Activated CD8-positive, alpha-beta T cell treated with anti-CD3 and anti-CD28 coated beads for 36 hours (primary cell): ENCODE measurements around the gene TMEM19. TPM values are rescaled to one million over a fixed set of nuclear protein-coding genes. Genes with fewer than 3 reads are reported as not detected.
A peak's percentile ranks its signal among the peaks of the same experiment; 100 is the strongest.
"Not testable (repeated sequence)": the region's sequence is repeated elsewhere in the genome, so short reads cannot be mapped to it uniquely, and the experiment has no call there.

Source experiments
- ATAC-seq: fragments of 200-7000 bp; cut with Tn5 transposase; one replicate; pipeline ENCODE4 v1.10.0; 2021; ENCODE audit warnings: mild to moderate bottlenecking, moderate library complexity
- CTCF ChIA-PET: fragments of 350-600 bp; sonication (Branson Sonifier 250); formaldehyde crosslinking; loops from one replicate; lab custom pipeline; 2021; ENCODE audit warnings: antibody characterized with exemption; lab: Charles Lee
- POLR2A ChIA-PET: fragments of 350-600 bp; sonication (Branson Sonifier 250); formaldehyde crosslinking; loops from one replicate; lab custom pipeline; 2021; ENCODE audit warnings: antibody characterized with exemption; lab: Charles Lee
- DNase-seq: peaks from one replicate; pipeline ENCODE4 v3.0.0-alpha.2; 2020
- H3K27ac Mint-ChIP-seq: one replicate; pipeline ENCODE4 v1.8.0; 2021; ENCODE audit warnings: mild to moderate bottlenecking, mixed read lengths
- H3K27me3 Mint-ChIP-seq: one replicate; pipeline ENCODE4 v1.8.0; 2021; ENCODE audit warnings: mixed read lengths
- H3K36me3 Mint-ChIP-seq: one replicate; pipeline ENCODE4 v1.8.0; 2021; ENCODE audit warnings: low read depth, mixed read lengths
- H3K4me1 Mint-ChIP-seq: one replicate; pipeline ENCODE4 v1.8.0; 2021; ENCODE audit warnings: low read depth, mixed read lengths
- H3K4me3 Mint-ChIP-seq: one replicate; pipeline ENCODE4 v1.8.0; 2021; ENCODE audit warnings: mild to moderate bottlenecking, moderate library complexity, mixed read lengths
- H3K9me3 Mint-ChIP-seq: one replicate; pipeline ENCODE4 v1.8.0; 2021; ENCODE audit warnings: mixed read lengths
- CTCF ChIP-seq: fragments of 200-600 bp; IDR thresholded peaks from one replicate; pipeline ENCODE4 v1.8.0; 2022; ENCODE audit warnings: antibody characterized with exemption, mild to moderate bottlenecking
- intact Hi-C: fragments of 100-400 bp; cut with micrococcal nuclease; formaldehyde crosslinking; loops from one replicate; pipeline ENCODE4 v1.10.0; 2022
- total RNA-seq, 2 experiments: library from RNA; stranded (reverse); gene quantifications; one replicate each; pipeline ENCODE4 v1.2.3, GENCODE V29; 2021

The TMEM19 gene
- total RNA-seq, 2 experiments from 2014 or later: 14.2 to 16.5 TPM

DNA sequence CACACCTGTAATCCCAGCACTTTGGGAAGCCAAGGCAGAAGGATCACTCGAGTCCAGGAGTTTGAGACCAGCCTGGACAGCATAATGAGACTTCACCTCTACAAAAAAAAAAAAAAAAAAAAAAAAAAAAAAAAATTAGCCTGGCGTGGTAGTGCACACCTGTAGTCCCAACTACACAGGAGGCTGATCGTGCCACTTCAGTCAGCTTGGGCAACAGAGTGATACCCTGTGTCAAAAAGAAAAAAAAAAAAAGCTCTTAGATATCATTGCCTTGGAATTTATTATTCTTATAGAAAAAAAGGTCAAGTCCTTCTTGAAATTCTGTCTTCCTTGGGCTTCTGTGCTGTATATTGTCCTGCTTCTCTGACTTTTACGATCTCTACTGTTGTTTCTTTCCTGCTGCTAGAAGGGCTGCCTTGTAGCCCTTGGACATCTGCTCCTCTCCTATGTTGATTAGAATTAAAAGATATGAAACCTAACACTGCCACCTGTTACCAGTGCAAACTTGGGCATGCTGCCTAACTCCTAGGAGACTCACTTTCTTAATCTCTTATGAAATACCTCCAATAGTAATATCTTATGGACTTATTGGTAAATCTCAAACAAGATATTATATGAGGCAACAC lies 5.7 kb downstream of the TMEM19 start:
- Mint-ChIP-seq H3K27ac (no peak overlapping the region), H3K4me3 (no peak overlapping the region), H3K27me3 (no peaks in the 10 kb centered on the region), H3K4me1 (peaks cover 15% of the 10 kb centered on the region), H3K36me3 (no peaks in the 10 kb centered on the region), H3K9me3 (no peaks in the 10 kb centered on the region)
- no peak for ATAC-seq
- DNase-seq: no peak
- ChIA-PET POLR2A (no interaction called here), CTCF (no interaction called here)
- intact Hi-C loops: no loop called here
- no peak for TF ChIP-seq CTCF

DNA sequence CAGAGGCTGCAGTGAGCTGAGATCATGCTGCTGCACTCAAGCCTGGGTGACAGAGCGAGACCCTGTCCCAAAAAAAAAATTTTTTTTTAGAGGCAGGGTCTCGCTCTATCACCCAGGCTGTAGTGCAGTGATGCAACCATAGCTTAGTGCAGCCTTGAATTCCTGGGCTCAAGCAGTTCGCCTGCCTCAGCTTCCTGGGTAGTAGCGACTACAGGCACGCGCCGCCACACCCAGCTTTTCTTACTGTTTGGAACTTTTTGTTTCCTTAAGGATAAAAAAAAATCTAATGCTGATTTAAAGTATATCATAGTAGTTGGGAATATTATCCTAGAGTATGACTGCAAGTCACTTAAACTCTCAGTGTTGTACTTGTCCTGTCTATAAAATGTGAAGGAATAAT lies 7.2 kb downstream of the TMEM19 start:
- intact Hi-C loops: no loop called here
- POLR2A ChIA-PET: no interaction called here
- ATAC-seq (no peak), DNase-seq (no peak)
- Mint-ChIP-seq H3K27ac (no peak overlapping the region), H3K36me3 (peaks cover 2% of the 10 kb centered on the region), H3K4me3 (no peak overlapping the region), H3K4me1 (peaks cover 8% of the 10 kb centered on the region), H3K9me3 (no peaks in the 10 kb centered on the region), H3K27me3 (no peaks in the 10 kb centered on the region)
- TF ChIP-seq CTCF: no peak
- CTCF ChIA-PET: no interaction called here

DNA sequence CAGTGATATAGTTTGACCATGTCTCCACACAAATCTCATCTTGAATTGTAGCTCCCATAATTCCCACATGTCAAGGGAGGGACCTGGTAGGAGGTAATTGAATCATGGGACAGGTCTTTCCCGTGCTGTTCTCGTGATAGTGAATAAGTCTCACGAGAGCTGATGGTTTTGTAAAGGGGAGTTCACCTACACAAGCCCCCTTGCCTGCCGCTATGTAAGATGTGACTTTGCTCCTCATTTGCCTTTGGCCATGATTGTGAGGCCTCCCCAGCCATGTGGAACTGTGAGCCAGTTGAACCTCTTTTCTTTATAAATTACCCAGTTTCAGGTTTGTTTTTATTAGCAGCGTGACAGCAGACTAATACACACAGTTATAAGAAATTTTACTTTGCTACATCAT lies 7.8 kb downstream of the TMEM19 start:
- DNase-seq, intact Hi-C loops, ATAC-seq, POLR2A ChIA-PET, CTCF ChIA-PET, H3K36me3 Mint-ChIP-seq, H3K9me3 Mint-ChIP-seq, H3K4me3 Mint-ChIP-seq, H3K4me1 Mint-ChIP-seq, H3K27me3 Mint-ChIP-seq: not testable (repeated sequence)
- H3K27ac Mint-ChIP-seq: peak overlapping the region; percentile 37

DNA sequence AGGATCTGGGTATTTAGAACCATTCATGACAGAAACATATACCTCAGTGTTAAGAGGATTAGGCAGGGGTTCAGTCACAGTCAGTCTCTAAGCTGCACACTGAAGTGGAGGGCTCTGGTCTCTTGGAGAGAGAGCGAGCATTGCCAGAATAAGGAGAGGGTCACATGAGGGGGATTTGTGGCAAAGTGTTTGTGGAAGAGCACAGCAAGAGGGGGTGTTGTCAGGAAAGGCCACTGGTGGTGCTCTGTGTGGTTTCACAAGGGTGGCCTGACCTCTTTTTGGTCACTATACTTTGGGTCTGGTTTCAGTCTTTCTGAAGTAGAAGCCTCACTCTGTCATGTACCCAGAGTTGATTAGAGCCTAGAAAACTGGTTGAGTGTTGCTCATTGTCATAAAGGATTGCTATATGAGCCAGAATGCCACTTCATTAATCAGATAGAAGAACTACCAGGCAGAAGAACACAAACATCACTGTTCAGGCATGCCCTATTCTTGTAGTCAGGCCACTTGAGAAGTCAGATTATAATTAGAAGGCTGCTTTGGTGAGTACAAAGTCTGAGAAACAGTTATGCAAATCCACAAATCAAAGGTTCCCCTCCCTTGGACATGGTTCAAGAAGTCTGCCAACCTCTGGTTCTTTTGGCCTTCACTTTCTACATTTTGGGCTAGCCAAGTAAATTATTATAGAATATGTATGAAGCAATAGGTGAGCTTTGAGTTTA lies 8.4 kb downstream of the TMEM19 start:
- no peaks in the 10 kb centered on the region for H3K27me3 Mint-ChIP-seq
- ATAC-seq: no peak
- peaks cover 4% of the 10 kb centered on the region for H3K4me1 Mint-ChIP-seq
- H3K27ac Mint-ChIP-seq: peak overlapping the region; percentile 37
- H3K4me3 Mint-ChIP-seq: no peak overlapping the region
- ChIA-PET CTCF (interaction anchor here (1.4 kb wide), 1 partner anchor 60 kb away, joined by 3 read pairs; the partner anchor contains the start of gene RAB21), POLR2A (no interaction called here)
- no peaks in the 10 kb centered on the region for H3K9me3 Mint-ChIP-seq
- no peak for TF ChIP-seq CTCF
- DNase-seq: no peak
- intact Hi-C loops: no loop called here
- H3K36me3 Mint-ChIP-seq: peaks cover 4% of the 10 kb centered on the region

DNA sequence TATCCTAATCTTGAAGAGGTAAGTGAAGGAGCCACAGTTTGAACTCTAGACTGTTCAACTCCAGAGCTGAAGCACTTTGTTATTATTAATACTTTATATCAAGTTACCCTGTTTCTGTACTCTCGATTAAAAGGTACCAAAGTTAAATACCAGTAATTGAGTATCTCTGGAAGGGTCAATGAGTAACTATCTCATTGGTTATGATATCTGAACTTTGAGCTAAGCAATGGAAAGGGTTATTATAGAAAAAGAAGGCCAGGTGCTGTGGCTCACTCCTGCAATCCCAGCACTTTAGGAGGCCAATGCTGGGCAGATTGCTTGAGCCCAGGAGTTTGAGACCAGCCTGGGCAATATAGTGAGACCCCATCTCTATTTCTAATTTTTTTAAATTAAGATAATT lies 9.9 kb downstream of the TMEM19 start:
- no peak overlapping the region for H3K4me3 Mint-ChIP-seq
- TF ChIP-seq CTCF: no peak
- H3K27ac Mint-ChIP-seq: no peak overlapping the region
- H3K36me3 Mint-ChIP-seq: peaks cover 11% of the 10 kb centered on the region
- DNase-seq (no peak), ATAC-seq (no peak)
- ChIA-PET CTCF (interaction anchor here (0.8 to 1.4 kb wide), 3 partner anchors 8 to 59 kb away, joined by 3 read pairs; partner anchors contain the start of gene RAB21), POLR2A (no interaction called here)
- no peaks in the 10 kb centered on the region for H3K9me3 Mint-ChIP-seq
- peaks cover 4% of the 10 kb centered on the region for H3K4me1 Mint-ChIP-seq
- H3K27me3 Mint-ChIP-seq: no peaks in the 10 kb centered on the region
- intact Hi-C loops: no loop called here

- intact Hi-C loops, H3K9me3 Mint-ChIP-seq, H3K4me1 Mint-ChIP-seq, H3K27ac Mint-ChIP-seq, POLR2A ChIA-PET, ATAC-seq, H3K4me3 Mint-ChIP-seq, H3K27me3 Mint-ChIP-seq, DNase-seq: not testable (repeated sequence)
- peaks cover 14% of the 10 kb centered on the region for H3K36me3 Mint-ChIP-seq
- CTCF ChIA-PET: interaction anchor here (0.6 kb wide), 1 partner anchor 15 kb away, joined by 3 read pairs; no protein-coding TSS in a partner anchor
These were observed 16.3 kb downstream of the TMEM19 start for GRCh38 chr12:71702181-71702580.
